HUES6 (cell line): ENCODE measurements around the gene ASPHD1.
"Not testable (repeated sequence)": the region's sequence is repeated elsewhere in the genome, so short reads cannot be mapped to it uniquely, and the experiment has no call there.

Source experiments
- H3K27ac ChIP-seq: 2 replicates; pipeline ENCODE4 v1.7.0; 2013; ENCODE audit warnings: low read depth, mild to moderate bottlenecking, low read length, inconsistent platforms
- H3K27me3 ChIP-seq: 2 replicates; pipeline ENCODE4 v1.6.1; 2013; ENCODE audit warnings: low read length; ENCODE audit not compliant: control insufficient read depth, insufficient read depth
- H3K36me3 ChIP-seq: 2 replicates; pipeline ENCODE4 v1.6.1; 2013; ENCODE audit warnings: low read length; ENCODE audit not compliant: control insufficient read depth, insufficient read depth
- H3K4me1 ChIP-seq: 2 replicates; pipeline ENCODE4 v1.6.1; 2013; ENCODE audit warnings: low read length; ENCODE audit not compliant: control insufficient read depth, insufficient read depth
- H3K4me3 ChIP-seq: 2 replicates; pipeline ENCODE4 v1.5.1; 2013; ENCODE audit warnings: low read depth, low read length
- H3K9ac ChIP-seq: one replicate; pipeline ENCODE4 v1.6.1; 2013; ENCODE audit warnings: mild to moderate bottlenecking, low read length
- H3K9me3 ChIP-seq: 2 replicates; pipeline ENCODE4 v1.6.1; 2013; ENCODE audit warnings: low read depth, low read length; ENCODE audit not compliant: control insufficient read depth, insufficient read depth

ASPHD1 gene

GRCh38 chr16:29863669-29863984 lies 36.7 kb upstream of the ASPHD1 start:
- H3K27ac ChIP-seq, result peak overlapping the region; percentile 99; the same call in 1 of the 2 replicates
- peaks cover 9% of the 10 kb centered on the region for H3K4me1 ChIP-seq
- H3K36me3 ChIP-seq, result peaks cover 25% of the 10 kb centered on the region
- H3K27me3 ChIP-seq, result no peaks in the 10 kb centered on the region
- no peaks in the 10 kb centered on the region for H3K9me3 ChIP-seq
- peak overlapping the region; percentile 1 for H3K9ac ChIP-seq
- H3K4me3 ChIP-seq, result peak overlapping the region; percentile 97

GRCh38 chr16:29864205-29864604 lies 36.1 kb upstream of the ASPHD1 start:
- H3K36me3 ChIP-seq, result peaks cover 19% of the 10 kb centered on the region
- H3K4me3 ChIP-seq, result no peak overlapping the region
- H3K9me3 ChIP-seq, result no peaks in the 10 kb centered on the region
- no peak overlapping the region for H3K9ac ChIP-seq
- H3K4me1 ChIP-seq, result peaks cover 9% of the 10 kb centered on the region
- H3K27me3 ChIP-seq, result no peaks in the 10 kb centered on the region
- no peak overlapping the region for H3K27ac ChIP-seq

GRCh38 chr16:29868396-29869009 lies 31.8 kb upstream of the ASPHD1 start:
- Histone ChIP-seq H3K27ac (no peak overlapping the region), H3K9ac (no peak overlapping the region), H3K36me3 (peaks cover 21% of the 10 kb centered on the region), H3K4me1 (peaks cover 6% of the 10 kb centered on the region), H3K4me3 (no peak overlapping the region), H3K9me3 (no peaks in the 10 kb centered on the region), H3K27me3 (no peaks in the 10 kb centered on the region)

- H3K9me3 ChIP-seq, H3K27me3 ChIP-seq, H3K27ac ChIP-seq: not testable (repeated sequence)
Measured at GRCh38 chr16:29869067-29869466, 31.2 kb upstream of the ASPHD1 start.

GRCh38 chr16:29871822-29872546 lies 28.3 kb upstream of the ASPHD1 start:
- Histone ChIP-seq H3K9me3 (no peaks in the 10 kb centered on the region), H3K27me3 (peaks cover 4% of the 10 kb centered on the region), H3K4me1 (peaks cover 8% of the 10 kb centered on the region), H3K27ac (no peak overlapping the region), H3K4me3 (no peak overlapping the region), H3K36me3 (peaks cover 21% of the 10 kb centered on the region), H3K9ac (no peak overlapping the region)

More at GRCh38 chr16:29869067-29869466, 31.2 kb upstream of the ASPHD1 start:
- H3K36me3 ChIP-seq, result peaks cover 21% of the 10 kb centered on the region
- not testable (repeated sequence) for H3K4me1 ChIP-seq, H3K4me3 ChIP-seq, H3K9ac ChIP-seq

- no peaks in the 10 kb centered on the region for H3K9me3 ChIP-seq
- no peak overlapping the region for H3K9ac ChIP-seq
- H3K4me1 ChIP-seq, result peaks cover 14% of the 10 kb centered on the region
- H3K4me3 ChIP-seq, result no peak overlapping the region
- peaks cover 21% of the 10 kb centered on the region for H3K36me3 ChIP-seq
- H3K27me3 ChIP-seq, result peaks cover 4% of the 10 kb centered on the region
- H3K27ac ChIP-seq, result no peak overlapping the region
Measured at GRCh38 chr16:29873319-29873718, 27.0 kb upstream of the ASPHD1 start.

GRCh38 chr16:29875206-29875605 lies 25.1 kb upstream of the ASPHD1 start:
- H3K36me3 ChIP-seq, result peaks cover 28% of the 10 kb centered on the region
- no peak overlapping the region for H3K4me3 ChIP-seq
- H3K4me1 ChIP-seq, result peaks cover 14% of the 10 kb centered on the region
- no peak overlapping the region for H3K9ac ChIP-seq
- H3K27ac ChIP-seq, result no peak overlapping the region
- no peaks in the 10 kb centered on the region for H3K9me3 ChIP-seq
- H3K27me3 ChIP-seq, result peaks cover 4% of the 10 kb centered on the region

- Histone ChIP-seq H3K4me3 (peak overlapping the region; percentile 92), H3K36me3 (peaks cover 28% of the 10 kb centered on the region), H3K9me3 (no peaks in the 10 kb centered on the region), H3K4me1 (peaks cover 14% of the 10 kb centered on the region), H3K9ac (no peak overlapping the region), H3K27me3 (peaks cover 4% of the 10 kb centered on the region), H3K27ac (no peak overlapping the region)
Measured at GRCh38 chr16:29876217-29876593, 24.1 kb upstream of the ASPHD1 start.

GRCh38 chr16:29876594-29877249 lies 23.6 kb upstream of the ASPHD1 start:
- Histone ChIP-seq H3K36me3 (peaks cover 24% of the 10 kb centered on the region), H3K27me3 (peaks cover 4% of the 10 kb centered on the region), H3K9me3 (no peaks in the 10 kb centered on the region), H3K4me3 (peak overlapping the region; percentile 92), H3K9ac (peak overlapping the region; percentile 23), H3K4me1 (peaks cover 14% of the 10 kb centered on the region), H3K27ac (no peak overlapping the region)

- peaks cover 4% of the 10 kb centered on the region for H3K27me3 ChIP-seq
- peaks cover 14% of the 10 kb centered on the region for H3K4me1 ChIP-seq
- H3K36me3 ChIP-seq, result peaks cover 17% of the 10 kb centered on the region
- H3K9me3 ChIP-seq, result no peaks in the 10 kb centered on the region
- no peak overlapping the region for H3K27ac ChIP-seq
- H3K4me3 ChIP-seq, result peak overlapping the region; percentile 92
- peak overlapping the region; percentile 23 for H3K9ac ChIP-seq
Measured at GRCh38 chr16:29877266-29877961, 22.9 kb upstream of the ASPHD1 start.

- peaks cover 14% of the 10 kb centered on the region for H3K4me1 ChIP-seq
- H3K27me3 ChIP-seq, result peaks cover 4% of the 10 kb centered on the region
- H3K9me3 ChIP-seq, result no peaks in the 10 kb centered on the region
- peaks cover 17% of the 10 kb centered on the region for H3K36me3 ChIP-seq
- H3K9ac ChIP-seq, result no peak overlapping the region
- H3K27ac ChIP-seq, result no peak overlapping the region
- 0 out of 2 replicates have a peak overlapping the region, but pooled peaks have one; percentile 14 for H3K4me3 ChIP-seq
Measured at GRCh38 chr16:29878172-29878571, 22.1 kb upstream of the ASPHD1 start.
